MCF 10A (cell line): ENCODE data around the gene UNC80. TPM values are rescaled to one million over a fixed set of nuclear protein-coding genes. Genes with fewer than 3 reads are reported as not detected.

Experiments
- BruUV-seq: library from RNA; stranded (reverse); fragments of 400-500 nt; replicated peaks from 2 replicates; lab custom pipeline; 2021; lab: Mats Ljungman, UMichigan
- CTCF ChIA-PET: fragments of 300-600 bp; sonication (Branson Sonifier 250); formaldehyde crosslinking; extraction: SDS; loops from one replicate; lab custom pipeline; 2021; ENCODE audit warnings: antibody characterized with exemption, inconsistent platforms; lab: Yijun Ruan, JAX
- POLR2A ChIA-PET: fragments of 300-600, 350-650 bp; sonication (Branson Sonifier 250); formaldehyde crosslinking; extraction: SDS; loops from one replicate; lab custom pipeline; 2020; ENCODE audit warnings: antibody characterized with exemption, inconsistent platforms; lab: Yijun Ruan, JAX
- DNase-seq: peaks from one replicate; pipeline ENCODE4 v3.0.0-alpha.2; 2018; ENCODE audit not compliant: unreplicated experiment
- H3K27ac Mint-ChIP-seq: one replicate; pipeline ENCODE4 v1.8.0; 2022; ENCODE audit warnings: mild to moderate bottlenecking, low read depth, mixed read lengths; ENCODE audit not compliant: unreplicated experiment
- H3K27me3 Mint-ChIP-seq: one replicate; pipeline ENCODE4 v1.8.0; 2022; ENCODE audit warnings: mixed read lengths; ENCODE audit not compliant: insufficient read depth, unreplicated experiment
- H3K36me3 Mint-ChIP-seq: one replicate; pipeline ENCODE4 v1.8.0; 2022; ENCODE audit warnings: mild to moderate bottlenecking, moderate library complexity, mixed read lengths; ENCODE audit not compliant: insufficient read depth, unreplicated experiment
- H3K4me1 Mint-ChIP-seq: one replicate; pipeline ENCODE4 v1.8.0; 2022; ENCODE audit warnings: mixed read lengths; ENCODE audit not compliant: insufficient read depth, unreplicated experiment
- H3K4me3 Mint-ChIP-seq: one replicate; pipeline ENCODE4 v1.8.0; 2022; ENCODE audit warnings: mild to moderate bottlenecking, moderate library complexity, mixed read lengths; ENCODE audit not compliant: unreplicated experiment
- H3K9me3 Mint-ChIP-seq: one replicate; pipeline ENCODE4 v1.8.0; 2022; ENCODE audit warnings: mixed read lengths; ENCODE audit not compliant: unreplicated experiment
- CTCF ChIP-seq: fragments of 200-600 bp; IDR thresholded peaks from one replicate; pipeline ENCODE4 v1.8.0; 2022; ENCODE audit warnings: antibody characterized with exemption, mild to moderate bottlenecking; ENCODE audit not compliant: unreplicated experiment
- intact Hi-C: fragments of 100-400 bp; cut with micrococcal nuclease; formaldehyde crosslinking; loops from 2 replicates; pipeline ENCODE4 v1.14.1; 2022
- total RNA-seq: library from RNA; stranded (reverse); gene quantifications from 2 replicates; pipeline ENCODE4 v1.2.3, GENCODE V29; 2022

The UNC80 gene
- total RNA-seq, 1 experiment from 2014 or later, result not detected

GRCh38 chr2:209977386-209978239, 206.0 kb downstream of the UNC80 start:
- Mint-ChIP-seq H3K9me3 (no peaks in the 10 kb centered on the region), H3K36me3 (no peaks in the 10 kb centered on the region), H3K27ac (no peak overlapping the region), H3K27me3 (no peaks in the 10 kb centered on the region), H3K4me3 (no peak overlapping the region), H3K4me1 (no peaks in the 10 kb centered on the region)
- peak; percentile 47 for DNase-seq
- ChIA-PET POLR2A (interaction anchor here (0.5 to 1.9 kb wide), 3 partner anchors 226 to 545 kb away, joined by 3 to 5 read pairs (median 4); no protein-coding TSS in a partner anchor), CTCF (interaction anchor here (0.6 to 7.2 kb wide), 26 partner anchors 8 to 656 kb away, joined by 3 to 126 read pairs (median 4); no protein-coding TSS in a partner anchor)
- intact Hi-C loops, result loop anchor here (1.0 to 10.0 kb wide), 4 partner anchors 95 to 417 kb away; no protein-coding TSS in a partner anchor
- no TSS peak for BruUV-seq
- TF ChIP-seq CTCF, result peak; percentile 39

- intact Hi-C loops, result no loop called here
- ChIA-PET CTCF (interaction anchor here (0.6 to 2.9 kb wide), 4 partner anchors 86 to 215 kb away, joined by 3 to 10 read pairs (median 6); no protein-coding TSS in a partner anchor), POLR2A (no interaction called here)
- H3K4me1 Mint-ChIP-seq, result no peaks in the 10 kb centered on the region
- H3K27ac Mint-ChIP-seq, result no peak overlapping the region
- no peaks in the 10 kb centered on the region for H3K9me3 Mint-ChIP-seq
- H3K36me3 Mint-ChIP-seq, result no peaks in the 10 kb centered on the region
- no peak for DNase-seq
- H3K27me3 Mint-ChIP-seq, result no peaks in the 10 kb centered on the region
- no TSS peak for BruUV-seq
- no peak for TF ChIP-seq CTCF
- no peak overlapping the region for H3K4me3 Mint-ChIP-seq
Measured at GRCh38 chr2:209984291-209984690, 212.7 kb downstream of the UNC80 start.

- Mint-ChIP-seq H3K27me3 (peaks cover 5% of the 10 kb centered on the region), H3K4me3 (no peak overlapping the region), H3K4me1 (no peaks in the 10 kb centered on the region), H3K9me3 (no peaks in the 10 kb centered on the region), H3K27ac (no peak overlapping the region), H3K36me3 (no peaks in the 10 kb centered on the region)
- DNase-seq, result no peak
- no peak for TF ChIP-seq CTCF
- no TSS peak for BruUV-seq
- POLR2A ChIA-PET, result no interaction called here
- intact Hi-C loops, result no loop called here
- CTCF ChIA-PET, result interaction anchor here (1.3 to 2.9 kb wide), 4 partner anchors 9 to 213 kb away, joined by 3 to 10 read pairs (median 8); no protein-coding TSS in a partner anchor
Measured at GRCh38 chr2:209985874-209986273, 214.2 kb downstream of the UNC80 start.

GRCh38 chr2:209986415-209986814, 214.8 kb downstream of the UNC80 start:
- H3K36me3 Mint-ChIP-seq, result no peaks in the 10 kb centered on the region
- no TSS peak for BruUV-seq
- H3K4me3 Mint-ChIP-seq, result no peak overlapping the region
- peaks cover 11% of the 10 kb centered on the region for H3K27me3 Mint-ChIP-seq
- intact Hi-C loops, result no loop called here
- no peak for TF ChIP-seq CTCF
- ChIA-PET POLR2A (no interaction called here), CTCF (interaction anchor here (1.2 to 2.9 kb wide), 4 partner anchors 10 to 213 kb away, joined by 3 to 10 read pairs (median 4); no protein-coding TSS in a partner anchor)
- H3K9me3 Mint-ChIP-seq, result no peaks in the 10 kb centered on the region
- no peaks in the 10 kb centered on the region for H3K4me1 Mint-ChIP-seq
- H3K27ac Mint-ChIP-seq, result no peak overlapping the region
- DNase-seq, result no peak
